ENCODE results near the gene C21orf58. TPM values are rescaled to one million over a fixed set of nuclear protein-coding genes. Genes with fewer than 3 reads are reported as not detected.

The C21orf58 gene
- total RNA-seq, 2 donors from 2014 or later: 19.6 to 37.4 TPM

DNA sequence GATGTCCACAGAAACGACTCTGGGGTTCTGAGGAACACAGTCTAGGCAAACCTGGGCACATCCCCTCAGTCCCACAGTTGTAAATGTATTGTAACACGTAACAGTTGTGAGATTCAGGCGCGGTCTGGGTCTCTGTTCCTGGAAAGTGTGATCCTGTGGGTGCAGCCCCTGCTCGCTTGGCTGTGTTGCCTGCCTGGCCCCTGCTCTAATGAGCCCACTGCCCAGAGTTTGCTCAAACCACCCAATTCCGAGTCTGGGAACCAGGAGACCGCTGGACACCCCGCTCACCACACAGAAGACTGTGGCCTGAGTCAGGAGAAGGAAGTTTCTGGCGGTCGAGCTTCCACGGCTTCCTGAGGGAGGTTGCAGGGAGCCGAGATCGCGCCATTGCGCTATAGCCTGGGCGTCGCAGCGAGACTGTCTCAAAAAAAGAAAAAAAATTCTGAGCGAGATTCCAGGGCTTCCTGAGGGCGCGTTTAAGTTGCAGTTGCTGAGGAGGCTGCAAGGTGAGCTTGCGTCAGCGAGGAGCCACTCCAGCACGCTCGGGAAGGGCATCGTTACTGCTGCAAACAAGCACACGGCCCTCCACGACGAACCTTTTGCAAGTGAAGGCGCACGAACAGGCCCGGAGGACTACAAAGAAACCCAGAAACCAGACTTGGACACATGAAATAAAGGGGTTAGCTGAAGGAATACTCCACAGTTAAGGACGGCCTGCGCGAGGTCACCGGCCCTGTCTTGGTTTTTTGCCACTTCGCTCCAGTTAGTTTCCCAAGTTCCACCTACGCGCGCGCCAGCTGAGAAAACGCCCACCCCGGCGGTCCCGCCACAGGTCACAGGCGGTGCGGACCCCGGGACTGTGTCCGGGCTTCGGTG lies 1.1 kb downstream of the C21orf58 start:
- peak overlapping the region; percentile 96 for H3K4me3 ChIP-seq (ENCODE audit: low read length)
- H3K27me3 ChIP-seq (ENCODE audit: control insufficient read depth, insufficient read depth, low read length, poor library complexity, severe bottlenecking): no peaks in the 10 kb centered on the region
- H3K9me3 ChIP-seq (ENCODE audit: control insufficient read depth, low read length): no peaks in the 10 kb centered on the region
- no peaks in the 10 kb centered on the region for H3K27me3 Mint-ChIP-seq (ENCODE audit: insufficient read depth)
- peak overlapping the region; percentile 96 for H3K27ac Mint-ChIP-seq
- peak; percentile 58 for DNase-seq
- peak overlapping the region; percentile 95 for H3K4me3 Mint-ChIP-seq
- peaks cover 37% of the 10 kb centered on the region for H3K4me1 Mint-ChIP-seq
- 5% methylated on average over 28 to 50 of the region's 50 CpGs for WGBS, 2 experiments (ENCODE audit: insufficient coverage in 1 of 2, insufficient read length in 1 of 2)
- TF ChIP-seq, protein P1, sequence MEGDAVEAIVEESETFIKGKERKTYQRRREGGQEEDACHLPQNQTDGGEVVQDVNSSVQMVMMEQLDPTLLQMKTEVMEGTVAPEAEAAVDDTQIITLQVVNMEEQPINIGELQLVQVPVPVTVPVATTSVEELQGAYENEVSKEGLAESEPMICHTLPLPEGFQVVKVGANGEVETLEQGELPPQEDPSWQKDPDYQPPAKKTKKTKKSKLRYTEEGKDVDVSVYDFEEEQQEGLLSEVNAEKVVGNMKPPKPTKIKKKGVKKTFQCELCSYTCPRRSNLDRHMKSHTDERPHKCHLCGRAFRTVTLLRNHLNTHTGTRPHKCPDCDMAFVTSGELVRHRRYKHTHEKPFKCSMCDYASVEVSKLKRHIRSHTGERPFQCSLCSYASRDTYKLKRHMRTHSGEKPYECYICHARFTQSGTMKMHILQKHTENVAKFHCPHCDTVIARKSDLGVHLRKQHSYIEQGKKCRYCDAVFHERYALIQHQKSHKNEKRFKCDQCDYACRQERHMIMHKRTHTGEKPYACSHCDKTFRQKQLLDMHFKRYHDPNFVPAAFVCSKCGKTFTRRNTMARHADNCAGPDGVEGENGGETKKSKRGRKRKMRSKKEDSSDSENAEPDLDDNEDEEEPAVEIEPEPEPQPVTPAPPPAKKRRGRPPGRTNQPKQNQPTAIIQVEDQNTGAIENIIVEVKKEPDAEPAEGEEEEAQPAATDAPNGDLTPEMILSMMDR (conservative IDR thresholded peaks at IDR 0.05): no peak
- H3K36me3 ChIP-seq (ENCODE audit: control insufficient read depth, insufficient read depth, low read length): peaks cover 4% of the 10 kb centered on the region
- peak overlapping the region; percentile 92 for H3K9ac ChIP-seq (ENCODE audit: extremely low read depth, low read length, poor library complexity, severe bottlenecking)
- H3K36me3 Mint-ChIP-seq (ENCODE audit: low read depth): peaks cover 22% of the 10 kb centered on the region
- H3K9me3 Mint-ChIP-seq: no peaks in the 10 kb centered on the region
- no peaks in the 10 kb centered on the region for H3K4me1 ChIP-seq (ENCODE audit: control insufficient read depth, insufficient read depth, low read length)
- peak overlapping the region; percentile 83 for H3K27ac ChIP-seq (ENCODE audit: low read depth, low read length)

DNA sequence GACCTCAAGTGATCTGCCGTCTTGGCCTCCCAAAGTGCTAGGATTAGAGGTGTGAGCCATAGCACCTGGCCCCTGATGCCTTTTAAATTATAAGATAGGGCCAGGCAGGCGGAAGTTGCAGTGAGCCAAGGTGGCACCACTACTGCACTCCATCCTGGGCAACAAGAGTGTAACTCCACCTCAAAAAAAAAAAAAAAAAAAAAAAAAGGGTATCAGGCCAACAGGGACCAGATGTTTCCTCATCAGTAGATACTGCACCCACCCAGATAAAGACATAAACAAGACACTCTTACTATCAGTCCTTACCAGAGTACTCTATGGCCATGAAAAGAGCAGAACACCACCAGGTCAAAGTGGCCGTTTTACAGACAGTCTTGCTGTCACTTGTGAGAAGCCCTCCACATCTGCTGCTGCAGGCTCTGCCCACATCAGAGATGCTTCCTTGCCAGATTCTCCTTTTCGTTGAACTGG lies 3.3 kb downstream of the C21orf58 start:
- WGBS, 2 experiments (ENCODE audit: insufficient coverage in 1 of 2, insufficient read length in 1 of 2): 85 to 90% methylated on average over 2 to 4 of the region's 4 CpGs
- H3K27me3 Mint-ChIP-seq (ENCODE audit: insufficient read depth): no peaks in the 10 kb centered on the region
- no peak overlapping the region for H3K9ac ChIP-seq (ENCODE audit: extremely low read depth, low read length, poor library complexity, severe bottlenecking)
- peak overlapping the region; percentile 54 for H3K4me3 ChIP-seq (ENCODE audit: low read length)
- no peak overlapping the region for H3K27ac ChIP-seq (ENCODE audit: low read depth, low read length)
- H3K4me1 ChIP-seq (ENCODE audit: control insufficient read depth, insufficient read depth, low read length): no peaks in the 10 kb centered on the region
- no peaks in the 10 kb centered on the region for H3K9me3 ChIP-seq (ENCODE audit: control insufficient read depth, low read length)
- no peak overlapping the region for H3K27ac Mint-ChIP-seq
- H3K9me3 Mint-ChIP-seq: no peaks in the 10 kb centered on the region
- DNase-seq: no peak
- no peaks in the 10 kb centered on the region for H3K27me3 ChIP-seq (ENCODE audit: control insufficient read depth, insufficient read depth, low read length, poor library complexity, severe bottlenecking)
- peaks cover 11% of the 10 kb centered on the region for H3K36me3 Mint-ChIP-seq (ENCODE audit: low read depth)
- no peak overlapping the region for H3K4me3 Mint-ChIP-seq
- H3K4me1 Mint-ChIP-seq: peaks cover 28% of the 10 kb centered on the region
- no peaks in the 10 kb centered on the region for H3K36me3 ChIP-seq (ENCODE audit: control insufficient read depth, insufficient read depth, low read length)
- TF ChIP-seq, protein P1 (conservative IDR thresholded peaks at IDR 0.05): no peak

DNA sequence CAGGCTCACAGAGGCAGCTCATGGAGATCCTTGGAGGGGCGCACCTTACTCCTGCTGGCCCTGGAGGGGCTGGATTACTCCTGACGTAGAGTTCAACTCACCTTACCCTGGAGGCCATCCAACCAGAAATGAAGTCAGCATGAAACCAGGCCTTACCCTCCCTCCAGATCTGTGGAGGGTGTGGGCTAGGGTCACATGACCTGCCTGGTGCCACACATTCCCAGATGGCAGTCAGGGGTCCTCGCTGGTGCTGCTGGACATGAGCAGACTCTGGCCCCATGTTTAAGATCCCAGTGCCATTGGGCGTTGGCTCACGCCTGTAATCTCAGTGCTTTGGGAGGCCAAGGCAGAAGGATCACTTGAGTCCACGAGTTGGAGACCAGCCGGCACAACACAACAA lies 4.5 kb downstream of the C21orf58 start:
- DNase-seq: peak; percentile 45
- Histone ChIP-seq H3K9me3 (ENCODE audit: control insufficient read depth, low read length) (no peaks in the 10 kb centered on the region), H3K4me3 (ENCODE audit: low read length) (no peak overlapping the region), H3K9ac (ENCODE audit: extremely low read depth, low read length, poor library complexity, severe bottlenecking) (no peak overlapping the region), H3K36me3 (ENCODE audit: control insufficient read depth, insufficient read depth, low read length) (no peaks in the 10 kb centered on the region), H3K27ac (ENCODE audit: low read depth, low read length) (no peak overlapping the region), H3K4me1 (ENCODE audit: control insufficient read depth, insufficient read depth, low read length) (no peaks in the 10 kb centered on the region), H3K27me3 (ENCODE audit: control insufficient read depth, insufficient read depth, low read length, poor library complexity, severe bottlenecking) (no peaks in the 10 kb centered on the region)
- no peak overlapping the region for H3K27ac Mint-ChIP-seq
- TF ChIP-seq, protein P1 (conservative IDR thresholded peaks at IDR 0.05): no peak
- peaks cover 27% of the 10 kb centered on the region for H3K4me1 Mint-ChIP-seq
- H3K27me3 Mint-ChIP-seq (ENCODE audit: insufficient read depth): no peaks in the 10 kb centered on the region
- no peaks in the 10 kb centered on the region for H3K9me3 Mint-ChIP-seq
- H3K36me3 Mint-ChIP-seq (ENCODE audit: low read depth): peaks cover 11% of the 10 kb centered on the region
- no peak overlapping the region for H3K4me3 Mint-ChIP-seq
- 92 to 95% methylated on average over 4 to 7 of the region's 7 CpGs for WGBS, 2 experiments (ENCODE audit: insufficient coverage in 1 of 2, insufficient read length in 1 of 2)

All from endodermal cell (in vitro differentiated cells).